T follicular helper cell (primary cell): ENCODE data around the gene SPEF1.

ENCODE experiments used
- DNase-seq: peaks from one replicate; pipeline ENCODE4 v3.0.0-alpha.2; 2020; ENCODE audit warnings: low read depth

Gene SPEF1

DNA sequence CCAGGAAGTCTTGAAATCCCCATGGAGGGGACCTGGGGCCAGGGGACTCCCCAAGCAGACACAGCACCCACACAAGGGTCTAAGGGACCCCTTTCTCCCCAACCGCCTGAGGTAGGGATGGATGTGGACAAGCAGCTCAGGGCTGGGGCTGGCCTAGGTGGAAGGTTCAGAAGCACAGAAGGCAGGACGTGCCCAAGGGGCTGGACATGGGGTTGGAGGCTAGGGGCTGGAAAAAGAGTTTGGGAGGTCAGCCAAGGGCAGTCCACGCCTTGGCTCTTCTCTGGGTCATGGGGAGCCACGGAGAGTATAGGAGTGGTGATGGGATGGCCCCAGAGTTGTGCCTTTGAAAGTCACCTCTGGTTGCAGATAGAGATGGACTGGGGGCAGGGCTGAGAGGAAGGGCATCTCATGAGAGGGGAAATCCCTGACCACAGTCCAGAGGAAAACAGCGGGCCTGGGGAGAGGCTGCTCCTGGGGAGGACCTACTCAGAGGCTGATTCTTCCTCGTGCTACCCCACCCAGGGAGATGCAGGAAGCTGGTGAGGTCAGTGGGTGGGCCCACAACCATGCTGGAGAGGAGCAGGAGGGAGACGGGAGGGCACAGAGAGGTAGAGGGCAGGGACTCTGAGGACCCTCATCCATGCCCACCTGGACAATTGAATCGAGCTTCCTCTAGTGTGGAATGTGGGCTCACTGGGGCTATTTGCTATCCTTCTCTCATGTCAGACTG is 51.3 kb downstream of the SPEF1 start:
- DNase-seq = no peak

DNA sequence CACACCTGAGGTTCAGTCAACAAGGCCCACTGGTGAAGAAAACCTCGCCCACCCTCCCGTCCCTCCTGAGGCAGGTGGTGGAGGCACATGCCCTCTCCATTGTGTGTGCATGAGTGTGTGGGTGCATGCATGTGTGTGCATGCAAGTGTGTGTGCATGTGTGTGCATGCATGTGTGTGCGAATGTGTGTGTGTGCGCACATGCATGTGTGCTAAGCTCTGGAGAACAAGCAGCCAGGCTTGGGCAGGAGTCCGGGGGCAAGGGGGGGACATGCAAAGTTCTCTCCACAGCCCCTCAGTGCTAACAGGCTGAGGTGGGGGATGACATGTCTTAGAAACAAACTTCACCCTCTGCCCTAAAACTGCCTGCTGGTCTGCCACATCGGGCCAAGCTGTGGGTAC is 51.9 kb downstream of the SPEF1 start:
- no peak for DNase-seq

DNA sequence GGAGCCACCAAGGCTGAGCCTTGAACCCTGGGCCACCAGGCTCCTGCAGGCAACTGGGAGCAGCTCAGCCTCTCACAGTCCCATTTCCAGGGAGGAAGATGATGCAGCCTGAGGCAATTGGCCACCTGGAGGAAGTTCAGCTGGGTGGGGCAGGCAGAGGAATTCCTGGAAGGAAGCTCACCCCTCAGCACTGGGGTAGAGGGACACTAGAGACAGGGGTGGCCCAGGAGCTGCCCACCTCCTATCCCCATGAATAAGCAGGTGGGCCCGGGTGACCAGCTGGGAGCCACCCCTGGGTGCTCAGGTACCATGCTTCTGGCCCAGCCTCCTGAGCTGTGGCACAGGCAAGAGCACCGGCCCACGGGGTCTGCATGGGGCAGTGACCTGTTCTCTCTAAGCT is 52.4 kb downstream of the SPEF1 start:
- DNase-seq = no peak

DNA sequence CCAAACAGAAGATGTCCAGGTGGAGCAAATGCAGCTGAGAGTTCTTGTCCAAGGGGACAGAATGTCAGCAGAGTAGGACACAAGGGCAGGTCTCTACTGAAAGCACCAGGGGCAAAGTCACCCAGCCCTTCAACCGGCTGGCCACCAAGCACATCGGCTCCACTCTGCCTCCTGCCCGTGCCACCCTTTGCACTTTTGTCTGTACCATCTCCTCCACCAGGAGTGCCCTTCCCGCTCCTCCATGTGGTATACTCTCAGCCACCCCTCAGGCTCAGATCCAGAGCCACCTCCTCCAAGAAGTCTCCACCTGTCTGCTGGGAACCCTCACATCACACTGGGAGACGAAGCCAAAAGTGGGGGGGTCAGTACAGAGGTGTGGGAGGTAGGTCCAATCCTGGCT is 52.9 kb downstream of the SPEF1 start:
- no peak for DNase-seq
